KMS-11 (cell line): ENCODE results near the gene TTC39C.

Experiments
- H2AFZ ChIP-seq: fragments of 200-600 bp; sonication (generic); 2 replicates; pipeline ENCODE4 v1.6.1; 2016; ENCODE audit warnings: antibody characterized with exemption, mixed run types, low read depth
- H3K27ac ChIP-seq: fragments of 200-600 bp; sonication (generic); 2 replicates; pipeline ENCODE4 v1.6.1; 2016; ENCODE audit warnings: mild to moderate bottlenecking, mixed run types
- H3K27me3 ChIP-seq: fragments of 200-600 bp; sonication (generic); 2 replicates; pipeline ENCODE4 v1.6.1; 2017; ENCODE audit warnings: mild to moderate bottlenecking, low read depth, mixed run types, moderate library complexity; ENCODE audit not compliant: insufficient read depth
- H3K36me3 ChIP-seq: fragments of 200-600 bp; sonication (generic); 2 replicates; pipeline ENCODE4 v1.6.1; 2017; ENCODE audit warnings: mild to moderate bottlenecking, mixed run types; ENCODE audit not compliant: insufficient read depth
- H3K4me1 ChIP-seq: fragments of 200-600 bp; sonication (generic); 2 replicates; pipeline ENCODE4 v1.6.1; 2016; ENCODE audit warnings: mild to moderate bottlenecking, low read depth, mixed run types; ENCODE audit not compliant: poor library complexity, severe bottlenecking
- H3K4me2 ChIP-seq: fragments of 200-600 bp; sonication (generic); 2 replicates; pipeline ENCODE4 v1.7.0; 2016; ENCODE audit warnings: mild to moderate bottlenecking, mixed run types
- H3K4me3 ChIP-seq: fragments of 200-600 bp; sonication (generic); IDR thresholded peaks from 2 replicates; pipeline ENCODE4 v1.6.1; 2017; ENCODE audit warnings: low read depth, low read length, mixed read lengths; ENCODE audit not compliant: insufficient read depth
- H3K79me2 ChIP-seq: fragments of 200-600 bp; sonication (generic); 2 replicates; pipeline ENCODE4 v1.6.1; 2016; ENCODE audit warnings: low read depth, mixed run types; ENCODE audit not compliant: insufficient read depth
- H3K9ac ChIP-seq: fragments of 200-600 bp; sonication (generic); 2 replicates; pipeline ENCODE4 v1.6.1; 2016; ENCODE audit warnings: mild to moderate bottlenecking, mixed run types
- H4K20me1 ChIP-seq: fragments of 200-600 bp; sonication (generic); 2 replicates; pipeline ENCODE4 v1.6.1; 2016; ENCODE audit warnings: mild to moderate bottlenecking, mixed run types; ENCODE audit not compliant: insufficient read depth
- CTCF ChIP-seq: fragments of 200-600 bp; sonication (generic); conservative IDR thresholded peaks from 2 replicates; pipeline ENCODE4 v1.6.1; 2017; ENCODE audit warnings: low read depth, mild to moderate bottlenecking, antibody characterized with exemption, low read length, moderate library complexity, mixed read lengths

Gene TTC39C

GRCh38 chr18:24051031-24051947 is 36.7 kb downstream of the TTC39C start:
- Histone ChIP-seq H3K4me1 (peaks cover 43% of the 10 kb centered on the region), H3K27me3 (no peaks in the 10 kb centered on the region), H2AFZ (no peak overlapping the region), H3K9ac (no peak overlapping the region), H3K4me3 (no peak overlapping the region), H3K79me2 (no peaks in the 10 kb centered on the region), H3K36me3 (no peaks in the 10 kb centered on the region), H3K27ac (no peak overlapping the region), H3K4me2 (no peak overlapping the region), H4K20me1 (no peaks in the 10 kb centered on the region)
- TF ChIP-seq CTCF: no peak

GRCh38 chr18:24052053-24052452 is 37.5 kb downstream of the TTC39C start:
- H3K9ac ChIP-seq: no peak overlapping the region
- no peaks in the 10 kb centered on the region for H3K36me3 ChIP-seq
- peaks cover 51% of the 10 kb centered on the region for H3K4me1 ChIP-seq
- no peak overlapping the region for H3K27ac ChIP-seq
- no peak overlapping the region for H3K4me3 ChIP-seq
- no peaks in the 10 kb centered on the region for H3K27me3 ChIP-seq
- H3K4me2 ChIP-seq: no peak overlapping the region; the same call in 1 of the 2 replicates
- H2AFZ ChIP-seq: no peak overlapping the region
- no peaks in the 10 kb centered on the region for H4K20me1 ChIP-seq
- H3K79me2 ChIP-seq: no peaks in the 10 kb centered on the region
- no peak for TF ChIP-seq CTCF

GRCh38 chr18:24053211-24053610 is 38.7 kb downstream of the TTC39C start:
- Histone ChIP-seq H2AFZ (no peak overlapping the region), H3K4me3 (no peak overlapping the region), H3K27me3 (no peaks in the 10 kb centered on the region), H3K36me3 (no peaks in the 10 kb centered on the region), H4K20me1 (no peaks in the 10 kb centered on the region), H3K27ac (no peak overlapping the region; the same call in 1 of the 2 replicates), H3K79me2 (no peaks in the 10 kb centered on the region), H3K9ac (no peak overlapping the region), H3K4me1 (peaks cover 53% of the 10 kb centered on the region), H3K4me2 (peak overlapping the region; percentile 92)
- no peak for TF ChIP-seq CTCF

- H3K4me2 ChIP-seq: peak overlapping the region; percentile 92
- no peaks in the 10 kb centered on the region for H3K79me2 ChIP-seq
- no peak overlapping the region for H2AFZ ChIP-seq
- no peak overlapping the region for H3K9ac ChIP-seq
- H3K27me3 ChIP-seq: no peaks in the 10 kb centered on the region
- no peak overlapping the region for H3K4me3 ChIP-seq
- peak overlapping the region; percentile 30; the same call in 1 of the 2 replicates for H3K27ac ChIP-seq
- no peaks in the 10 kb centered on the region for H3K36me3 ChIP-seq
- H4K20me1 ChIP-seq: no peaks in the 10 kb centered on the region
- no peak for TF ChIP-seq CTCF
- peaks cover 53% of the 10 kb centered on the region for H3K4me1 ChIP-seq
These were observed 39.6 kb downstream of the TTC39C start for GRCh38 chr18:24054130-24054529.
